Bronchial epithelial cell (primary cell): ENCODE measurements around the gene ADAMTS12. TPM values are rescaled to one million over a fixed set of nuclear protein-coding genes. Genes with fewer than 3 reads are reported as not detected.

Source experiments
- DNase-seq: peaks from one replicate; pipeline ENCODE4 v3.0.0-alpha.2; 2010; ENCODE audit warnings: low read depth
- FAIRE-seq: peaks from 2 replicates; lab custom pipeline; 2011; peaks lifted over from hg19 to GRCh38; lab: Jason Lieb, UNC
- H3K27me3 ChIP-seq: 2 replicates; pipeline ENCODE4 v1.5.1; 2011; ENCODE audit warnings: low read length; ENCODE audit not compliant: control insufficient read depth, insufficient read depth
- H3K36me3 ChIP-seq: 2 replicates; pipeline ENCODE4 v1.5.1; 2011; ENCODE audit warnings: low read length; ENCODE audit not compliant: control insufficient read depth, insufficient read depth
- H3K4me3 ChIP-seq: 2 replicates; pipeline ENCODE4 v1.5.1; 2011; ENCODE audit warnings: mild to moderate bottlenecking, low read depth, low read length, control low read depth
- total RNA-seq: library from RNA; depleted of rRNA; stranded (reverse); fragments of >200 nt; gene quantifications from 2 replicates; pipeline ENCODE4 v1.2.1, GENCODE V29; 2014
- TF ChIP-seq, protein P1 (sequence below): IDR thresholded peaks from 2 replicates; pipeline ENCODE4 v1.5.1; 2011; ENCODE audit warnings: mild to moderate bottlenecking, moderate library complexity, low read length, control low read depth, inconsistent platforms; ENCODE audit not compliant: insufficient read depth, severe bottlenecking

The ADAMTS12 gene
- total RNA-seq, 1 donor from 2014 or later, result 0.26 TPM

DNA sequence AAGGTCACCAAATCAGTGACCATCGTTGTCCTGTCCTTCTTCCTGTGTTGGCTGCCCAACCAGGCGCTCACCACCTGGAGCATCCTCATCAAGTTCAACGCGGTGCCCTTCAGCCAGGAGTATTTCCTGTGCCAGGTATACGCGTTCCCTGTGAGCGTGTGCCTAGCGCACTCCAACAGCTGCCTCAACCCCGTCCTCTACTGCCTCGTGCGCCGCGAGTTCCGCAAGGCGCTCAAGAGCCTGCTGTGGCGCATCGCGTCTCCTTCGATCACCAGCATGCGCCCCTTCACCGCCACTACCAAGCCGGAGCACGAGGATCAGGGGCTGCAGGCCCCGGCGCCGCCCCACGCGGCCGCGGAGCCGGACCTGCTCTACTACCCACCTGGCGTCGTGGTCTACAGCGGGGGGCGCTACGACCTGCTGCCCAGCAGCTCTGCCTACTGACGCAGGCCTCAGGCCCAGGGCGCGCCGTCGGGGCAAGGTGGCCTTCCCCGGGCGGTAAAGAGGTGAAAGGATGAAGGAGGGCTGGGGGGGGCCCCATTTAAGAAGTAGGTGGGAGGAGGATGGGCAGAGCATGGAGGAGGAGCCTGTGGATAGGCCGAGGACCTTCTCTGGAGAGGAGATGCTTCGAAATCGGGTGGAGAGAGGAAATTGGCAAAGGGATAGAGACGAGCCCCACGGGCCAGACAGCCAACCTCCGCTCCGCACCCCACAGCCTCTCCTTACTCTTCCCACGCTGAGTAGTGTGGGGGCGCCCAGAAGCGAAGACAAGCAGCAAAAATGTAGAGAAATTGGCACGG is 46.1 kb upstream of the ADAMTS12 start:
- FAIRE-seq, result no peak
- Histone ChIP-seq H3K4me3 (no peak overlapping the region), H3K36me3 (no peaks in the 10 kb centered on the region), H3K27me3 (peaks cover 27% of the 10 kb centered on the region)
- no peak for DNase-seq
- TF ChIP-seq, protein P1, sequence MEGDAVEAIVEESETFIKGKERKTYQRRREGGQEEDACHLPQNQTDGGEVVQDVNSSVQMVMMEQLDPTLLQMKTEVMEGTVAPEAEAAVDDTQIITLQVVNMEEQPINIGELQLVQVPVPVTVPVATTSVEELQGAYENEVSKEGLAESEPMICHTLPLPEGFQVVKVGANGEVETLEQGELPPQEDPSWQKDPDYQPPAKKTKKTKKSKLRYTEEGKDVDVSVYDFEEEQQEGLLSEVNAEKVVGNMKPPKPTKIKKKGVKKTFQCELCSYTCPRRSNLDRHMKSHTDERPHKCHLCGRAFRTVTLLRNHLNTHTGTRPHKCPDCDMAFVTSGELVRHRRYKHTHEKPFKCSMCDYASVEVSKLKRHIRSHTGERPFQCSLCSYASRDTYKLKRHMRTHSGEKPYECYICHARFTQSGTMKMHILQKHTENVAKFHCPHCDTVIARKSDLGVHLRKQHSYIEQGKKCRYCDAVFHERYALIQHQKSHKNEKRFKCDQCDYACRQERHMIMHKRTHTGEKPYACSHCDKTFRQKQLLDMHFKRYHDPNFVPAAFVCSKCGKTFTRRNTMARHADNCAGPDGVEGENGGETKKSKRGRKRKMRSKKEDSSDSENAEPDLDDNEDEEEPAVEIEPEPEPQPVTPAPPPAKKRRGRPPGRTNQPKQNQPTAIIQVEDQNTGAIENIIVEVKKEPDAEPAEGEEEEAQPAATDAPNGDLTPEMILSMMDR, result no peak

DNA sequence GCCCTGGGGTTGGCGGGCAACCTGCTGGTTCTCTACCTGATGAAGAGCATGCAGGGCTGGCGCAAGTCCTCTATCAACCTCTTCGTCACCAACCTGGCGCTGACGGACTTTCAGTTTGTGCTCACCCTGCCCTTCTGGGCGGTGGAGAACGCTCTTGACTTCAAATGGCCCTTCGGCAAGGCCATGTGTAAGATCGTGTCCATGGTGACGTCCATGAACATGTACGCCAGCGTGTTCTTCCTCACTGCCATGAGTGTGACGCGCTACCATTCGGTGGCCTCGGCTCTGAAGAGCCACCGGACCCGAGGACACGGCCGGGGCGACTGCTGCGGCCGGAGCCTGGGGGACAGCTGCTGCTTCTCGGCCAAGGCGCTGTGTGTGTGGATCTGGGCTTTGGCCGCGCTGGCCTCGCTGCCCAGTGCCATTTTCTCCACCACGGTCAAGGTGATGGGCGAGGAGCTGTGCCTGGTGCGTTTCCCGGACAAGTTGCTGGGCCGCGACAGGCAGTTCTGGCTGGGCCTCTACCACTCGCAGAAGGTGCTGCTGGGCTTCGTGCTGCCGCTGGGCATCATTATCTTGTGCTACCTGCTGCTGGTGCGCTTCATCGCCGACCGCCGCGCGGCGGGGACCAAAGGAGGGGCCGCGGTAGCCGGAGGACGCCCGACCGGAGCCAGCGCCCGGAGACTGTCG is 45.4 kb upstream of the ADAMTS12 start:
- DNase-seq (no peak), FAIRE-seq (peak; percentile 32)
- Histone ChIP-seq H3K4me3 (no peak overlapping the region), H3K36me3 (no peaks in the 10 kb centered on the region), H3K27me3 (peaks cover 27% of the 10 kb centered on the region)
- TF ChIP-seq, protein P1, result no peak

DNA sequence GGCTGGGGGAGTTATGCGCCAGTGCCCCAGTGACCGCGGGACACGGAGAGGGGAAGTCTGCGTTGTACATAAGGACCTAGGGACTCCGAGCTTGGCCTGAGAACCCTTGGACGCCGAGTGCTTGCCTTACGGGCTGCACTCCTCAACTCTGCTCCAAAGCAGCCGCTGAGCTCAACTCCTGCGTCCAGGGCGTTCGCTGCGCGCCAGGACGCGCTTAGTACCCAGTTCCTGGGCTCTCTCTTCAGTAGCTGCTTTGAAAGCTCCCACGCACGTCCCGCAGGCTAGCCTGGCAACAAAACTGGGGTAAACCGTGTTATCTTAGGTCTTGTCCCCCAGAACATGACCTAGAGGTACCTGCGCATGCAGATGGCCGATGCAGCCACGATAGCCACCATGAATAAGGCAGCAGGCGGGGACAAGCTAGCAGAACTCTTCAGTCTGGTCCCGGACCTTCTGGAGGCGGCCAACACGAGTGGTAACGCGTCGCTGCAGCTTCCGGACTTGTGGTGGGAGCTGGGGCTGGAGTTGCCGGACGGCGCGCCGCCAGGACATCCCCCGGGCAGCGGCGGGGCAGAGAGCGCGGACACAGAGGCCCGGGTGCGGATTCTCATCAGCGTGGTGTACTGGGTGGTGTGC is 44.7 kb upstream of the ADAMTS12 start, which contains the start of gene RXFP3:
Gene RXFP3 (plus strand): TSS at position 6 of the 636 bp plus-strand sequence. CDS start 355 bp downstream, at position 361.
- Histone ChIP-seq H3K36me3 (no peaks in the 10 kb centered on the region), H3K27me3 (peaks cover 27% of the 10 kb centered on the region), H3K4me3 (peak within 1 kb of the TSS; percentile 15)
- no peak for DNase-seq
- TF ChIP-seq, protein P1, result no peak
- no peak for FAIRE-seq

DNA sequence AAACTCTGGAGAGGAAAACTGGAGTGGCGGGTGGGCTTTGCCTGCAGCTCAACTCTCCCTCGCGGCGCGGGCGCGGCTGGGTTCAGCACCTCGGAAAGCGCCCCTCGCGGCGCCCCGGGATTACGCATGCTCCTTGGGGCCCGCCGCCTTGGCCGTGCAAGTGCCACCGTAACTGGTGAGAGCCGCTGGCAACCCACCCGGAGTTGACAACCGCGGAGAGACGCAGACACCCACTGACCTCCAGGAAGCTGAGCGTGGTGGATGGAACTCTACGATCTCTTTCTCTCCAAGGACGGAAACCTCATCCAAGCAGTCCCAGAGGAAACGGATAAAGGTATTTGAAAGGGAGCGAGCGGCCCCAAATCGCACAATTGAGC is 44.2 kb upstream of the ADAMTS12 start:
- Histone ChIP-seq H3K27me3 (peaks cover 27% of the 10 kb centered on the region), H3K36me3 (no peaks in the 10 kb centered on the region), H3K4me3 (peak overlapping the region; percentile 15)
- TF ChIP-seq, protein P1, result peak; percentile 13
- peak; percentile 4 for DNase-seq
- FAIRE-seq, result no peak

DNA sequence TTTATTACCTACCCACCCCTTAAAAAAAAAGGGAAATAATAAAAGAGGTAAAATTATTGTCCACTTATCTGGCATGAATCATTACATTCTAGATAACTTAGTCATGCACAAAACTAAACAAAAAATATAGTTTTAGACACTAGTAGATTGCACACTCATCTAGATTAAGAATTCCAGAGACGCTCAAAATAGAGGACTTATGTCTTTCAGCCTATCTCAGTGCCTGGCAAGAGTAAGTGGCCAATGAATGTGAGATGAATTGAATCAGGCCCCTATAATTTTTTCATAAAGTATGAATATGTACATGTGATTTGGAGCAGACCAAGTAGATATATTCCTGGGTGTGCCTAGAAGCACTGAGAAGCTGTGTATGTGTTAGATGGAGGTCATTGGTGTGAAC is 42.4 kb upstream of the ADAMTS12 start:
- no peaks in the 10 kb centered on the region for H3K36me3 ChIP-seq
- peaks cover 25% of the 10 kb centered on the region for H3K27me3 ChIP-seq
- no peak overlapping the region for H3K4me3 ChIP-seq
- FAIRE-seq, result no peak
- DNase-seq, result no peak
- TF ChIP-seq, protein P1, result no peak
